ENCODE measurements around the gene MID1.

Gene MID1

GRCh38 chrX:10633722-10634121, 13.3 kb upstream of the MID1 start:
- Mint-ChIP-seq H3K9me3 (no peaks in the 10 kb centered on the region), H3K4me3 (no peak overlapping the region), H3K36me3 (ENCODE audit: insufficient read depth) (no peaks in the 10 kb centered on the region), H3K27me3 (no peaks in the 10 kb centered on the region), H3K4me1 (ENCODE audit: low read depth in 2 of 2) (no peaks in the 10 kb centered on the region), H3K27ac (no peak overlapping the region)
- no peak for ATAC-seq (replicated peaks)
- no peak for DNase-seq

GRCh38 chrX:10631416-10632145, 11.2 kb upstream of the MID1 start:
- Mint-ChIP-seq H3K36me3 (ENCODE audit: insufficient read depth) (no peaks in the 10 kb centered on the region), H3K9me3 (no peaks in the 10 kb centered on the region), H3K4me3 (no peak overlapping the region), H3K4me1 (ENCODE audit: low read depth in 2 of 2) (no peaks in the 10 kb centered on the region), H3K27me3 (no peaks in the 10 kb centered on the region), H3K27ac (no peak overlapping the region)
- no peak for DNase-seq
- no peak for ATAC-seq (replicated peaks)

- Mint-ChIP-seq H3K4me3 (no peak overlapping the region), H3K27me3 (no peaks in the 10 kb centered on the region), H3K36me3 (ENCODE audit: insufficient read depth) (no peaks in the 10 kb centered on the region), H3K9me3 (no peaks in the 10 kb centered on the region), H3K4me1 (ENCODE audit: low read depth in 2 of 2) (no peaks in the 10 kb centered on the region), H3K27ac (no peak overlapping the region)
- DNase-seq (no peak), ATAC-seq (replicated peaks) (no peak)
Observed at GRCh38 chrX:10630320-10630719, 9.9 kb upstream of the MID1 start.

- ATAC-seq (replicated peaks) = no peak
- Mint-ChIP-seq H3K9me3 (no peaks in the 10 kb centered on the region), H3K4me1 (ENCODE audit: low read depth in 2 of 2) (no peaks in the 10 kb centered on the region), H3K27ac (no peak overlapping the region), H3K27me3 (no peaks in the 10 kb centered on the region), H3K4me3 (no peak overlapping the region), H3K36me3 (ENCODE audit: insufficient read depth) (no peaks in the 10 kb centered on the region)
- no peak for DNase-seq
Observed at GRCh38 chrX:10629905-10630304, 9.5 kb upstream of the MID1 start.

- ATAC-seq (replicated peaks) = no peak
Observed at GRCh38 chrX:10628906-10629305, 8.5 kb upstream of the MID1 start.

GRCh38 chrX:10622197-10622596, 1.8 kb upstream of the MID1 start:
- H3K36me3 Mint-ChIP-seq (ENCODE audit: insufficient read depth) = no peaks in the 10 kb centered on the region

More at GRCh38 chrX:10628906-10629305, 8.5 kb upstream of the MID1 start:
- Mint-ChIP-seq H3K9me3 (no peaks in the 10 kb centered on the region), H3K4me3 (no peak overlapping the region), H3K36me3 (ENCODE audit: insufficient read depth) (no peaks in the 10 kb centered on the region), H3K27me3 (no peaks in the 10 kb centered on the region), H3K4me1 (ENCODE audit: low read depth in 2 of 2) (no peaks in the 10 kb centered on the region), H3K27ac (no peak overlapping the region)
- no peak for DNase-seq

GRCh38 chrX:10619425-10620046, 849 bp downstream of the MID1 start:
- no peak for ATAC-seq (replicated peaks)

More at GRCh38 chrX:10622197-10622596, 1.8 kb upstream of the MID1 start:
- DNase-seq = no peak
- H3K27ac Mint-ChIP-seq = no peak overlapping the region
- H3K4me3 Mint-ChIP-seq = no peak overlapping the region
- no peak for ATAC-seq (replicated peaks)
- H3K9me3 Mint-ChIP-seq = peaks cover 0 to 2% of the 10 kb centered on the region in 2 donors
- H3K4me1 Mint-ChIP-seq (ENCODE audit: low read depth in 2 of 2) = peaks cover 0 to 4% of the 10 kb centered on the region in 2 donors
- peaks cover 20 to 28% of the 10 kb centered on the region in 2 donors for H3K27me3 Mint-ChIP-seq

GRCh38 chrX:10618961-10619360, 1.4 kb downstream of the MID1 start:
- peaks cover 0 to 4% of the 10 kb centered on the region in 2 donors for H3K4me1 Mint-ChIP-seq (ENCODE audit: low read depth in 2 of 2)
- H3K36me3 Mint-ChIP-seq (ENCODE audit: insufficient read depth) = no peaks in the 10 kb centered on the region
- ATAC-seq (replicated peaks) (no peak), DNase-seq (no peak)
- H3K27ac Mint-ChIP-seq = no peak overlapping the region
- peaks cover 0 to 2% of the 10 kb centered on the region in 2 donors for H3K9me3 Mint-ChIP-seq
- peaks cover 20 to 28% of the 10 kb centered on the region in 2 donors for H3K27me3 Mint-ChIP-seq
- peak overlapping the region in 1 of 2 donors; percentile 65 for H3K4me3 Mint-ChIP-seq

More at GRCh38 chrX:10619425-10620046, 849 bp downstream of the MID1 start:
- DNase-seq = no peak
- Mint-ChIP-seq H3K4me3 (peak overlapping the region in 1 of 2 donors; percentile 65), H3K36me3 (ENCODE audit: insufficient read depth) (no peaks in the 10 kb centered on the region), H3K27me3 (peaks cover 20 to 28% of the 10 kb centered on the region in 2 donors), H3K27ac (no peak overlapping the region), H3K4me1 (ENCODE audit: low read depth in 2 of 2) (peaks cover 0 to 4% of the 10 kb centered on the region in 2 donors), H3K9me3 (peaks cover 0 to 2% of the 10 kb centered on the region in 2 donors)

GRCh38 chrX:10617999-10618351, 2.4 kb downstream of the MID1 start:
- H3K27ac Mint-ChIP-seq = no peak overlapping the region
- H3K4me1 Mint-ChIP-seq (ENCODE audit: low read depth in 2 of 2) = peaks cover 0 to 4% of the 10 kb centered on the region in 2 donors
- no peak overlapping the region for H3K4me3 Mint-ChIP-seq
- ATAC-seq (replicated peaks) (no peak), DNase-seq (no peak)
- peaks cover 0 to 2% of the 10 kb centered on the region in 2 donors for H3K9me3 Mint-ChIP-seq
- H3K27me3 Mint-ChIP-seq = peaks cover 20 to 28% of the 10 kb centered on the region in 2 donors
- no peaks in the 10 kb centered on the region for H3K36me3 Mint-ChIP-seq (ENCODE audit: insufficient read depth)

GRCh38 chrX:10617186-10617998, 3.0 kb downstream of the MID1 start:
- H3K9me3 Mint-ChIP-seq = peaks cover 0 to 1% of the 10 kb centered on the region in 2 donors
- no peak for DNase-seq
- no peaks in the 10 kb centered on the region for H3K36me3 Mint-ChIP-seq (ENCODE audit: insufficient read depth)
- H3K27ac Mint-ChIP-seq = no peak overlapping the region
- H3K27me3 Mint-ChIP-seq = peaks cover 18 to 25% of the 10 kb centered on the region in 2 donors
- ATAC-seq (replicated peaks) = no peak
- peaks cover 0 to 4% of the 10 kb centered on the region in 2 donors for H3K4me1 Mint-ChIP-seq (ENCODE audit: low read depth in 2 of 2)
- no peak overlapping the region for H3K4me3 Mint-ChIP-seq

GRCh38 chrX:10615931-10616774, 4.2 kb downstream of the MID1 start:
- Mint-ChIP-seq H3K4me1 (ENCODE audit: low read depth in 2 of 2) (peaks cover 0 to 4% of the 10 kb centered on the region in 2 donors), H3K9me3 (no peaks in the 10 kb centered on the region), H3K36me3 (ENCODE audit: insufficient read depth) (no peaks in the 10 kb centered on the region), H3K27me3 (peaks cover 13 to 18% of the 10 kb centered on the region in 2 donors), H3K4me3 (no peak overlapping the region), H3K27ac (no peak overlapping the region)
- ATAC-seq (replicated peaks) = no peak
- no peak for DNase-seq

- Mint-ChIP-seq H3K27me3 (no peaks in the 10 kb centered on the region), H3K27ac (no peak overlapping the region), H3K4me3 (no peak overlapping the region), H3K4me1 (ENCODE audit: low read depth in 2 of 2) (no peaks in the 10 kb centered on the region), H3K36me3 (ENCODE audit: insufficient read depth) (no peaks in the 10 kb centered on the region), H3K9me3 (no peaks in the 10 kb centered on the region)
- DNase-seq (no peak), ATAC-seq (replicated peaks) (no peak)
Observed at GRCh38 chrX:10612215-10612614, 8.2 kb downstream of the MID1 start.

Data from effector memory CD8-positive, alpha-beta T cell (primary cell).